Trophoblast cell (in vitro differentiated cells and primary cell): ENCODE results near the gene C17orf114.
A peak's percentile ranks its signal among the peaks of the same experiment; 100 is the strongest.

Experiments used
- DNase-seq, 2 donors: peaks; one replicate each; pipeline ENCODE4 v3.0.0-alpha.2; 2016
- H2AFZ ChIP-seq: 2 replicates; pipeline ENCODE4 v1.6.1; 2013; ENCODE audit warnings: low read length, moderate library complexity, mild to moderate bottlenecking; ENCODE audit not compliant: insufficient read depth, poor library complexity
- H2AK5ac ChIP-seq: 2 replicates; pipeline ENCODE4 v1.6.1; 2013; ENCODE audit warnings: mild to moderate bottlenecking, low read length
- H2BK120ac ChIP-seq: 2 replicates; pipeline ENCODE4 v1.6.1; 2013; ENCODE audit warnings: low read length, mild to moderate bottlenecking, moderate library complexity; ENCODE audit not compliant: insufficient read depth, poor library complexity
- H2BK12ac ChIP-seq: 2 replicates; pipeline ENCODE4 v1.6.1; 2013; ENCODE audit warnings: mild to moderate bottlenecking, low read length, moderate library complexity
- H2BK5ac ChIP-seq: 2 replicates; pipeline ENCODE4 v1.6.1; 2013; ENCODE audit warnings: low read length, low read depth, moderate library complexity, mild to moderate bottlenecking; ENCODE audit not compliant: poor library complexity
- H3K14ac ChIP-seq: 2 replicates; pipeline ENCODE4 v1.6.1; 2013; ENCODE audit warnings: mild to moderate bottlenecking, low read length
- H3K18ac ChIP-seq: 2 replicates; pipeline ENCODE4 v1.6.1; 2013; ENCODE audit warnings: mild to moderate bottlenecking, low read length
- H3K23ac ChIP-seq: 2 replicates; pipeline ENCODE4 v1.6.1; 2013; ENCODE audit warnings: low read length
- H3K27ac ChIP-seq: 2 replicates; pipeline ENCODE4 v1.5.1; 2013; ENCODE audit warnings: low read depth, mild to moderate bottlenecking, inconsistent platforms, low read length, moderate library complexity
- H3K27me3 ChIP-seq: 2 replicates; pipeline ENCODE4 v1.6.1; 2013; ENCODE audit warnings: inconsistent platforms, mild to moderate bottlenecking, low read length, moderate library complexity; ENCODE audit not compliant: insufficient read depth
- H3K36me3 ChIP-seq, 2 experiments: 1 replicate in 1 of 2; 2 replicates in 1 of 2; pipeline ENCODE4 v1.6.1; 2013; ENCODE audit warnings: low read length in 2 of 2, mild to moderate bottlenecking in 2 of 2, moderate library complexity in 1 of 2; ENCODE audit not compliant: insufficient read depth in 2 of 2, control insufficient read depth in 1 of 2
- H3K4ac ChIP-seq: 2 replicates; pipeline ENCODE4 v1.6.1; 2013; ENCODE audit warnings: low read depth, mild to moderate bottlenecking, low read length, moderate library complexity
- H3K4me1 ChIP-seq, 2 experiments: 1 replicate in 1 of 2; 2 replicates in 1 of 2; pipeline ENCODE4 v1.6.1; 2013; ENCODE audit warnings: low read length in 2 of 2, mild to moderate bottlenecking in 2 of 2, moderate library complexity in 1 of 2; ENCODE audit not compliant: insufficient read depth in 2 of 2, control insufficient read depth in 1 of 2
- H3K4me2 ChIP-seq: 2 replicates; pipeline ENCODE4 v1.6.1; 2013; ENCODE audit warnings: inconsistent platforms, mild to moderate bottlenecking, low read length, moderate library complexity
- H3K4me3 ChIP-seq: 2 replicates; pipeline ENCODE4 v1.5.1; 2013; ENCODE audit warnings: mild to moderate bottlenecking, low read depth, low read length, inconsistent platforms
- H3K79me1 ChIP-seq: one replicate; pipeline ENCODE4 v1.6.1; 2013; ENCODE audit warnings: low read length
- H3K79me2 ChIP-seq: 2 replicates; pipeline ENCODE4 v1.6.1; 2013; ENCODE audit warnings: low read length, mild to moderate bottlenecking; ENCODE audit not compliant: control insufficient read depth, insufficient read depth, poor library complexity
- H3K9ac ChIP-seq: 2 replicates; pipeline ENCODE4 v1.6.1; 2013; ENCODE audit warnings: mild to moderate bottlenecking, low read length
- H3K9me3 ChIP-seq: 2 replicates; pipeline ENCODE4 v1.6.1; 2013; ENCODE audit warnings: low read depth, mild to moderate bottlenecking, control low read depth, inconsistent platforms, low read length; ENCODE audit not compliant: insufficient read depth
- H4K12ac ChIP-seq: 2 replicates; pipeline ENCODE4 v1.6.1; 2013; ENCODE audit warnings: low read depth, mild to moderate bottlenecking, low read length, moderate library complexity
- H4K8ac ChIP-seq: 2 replicates; pipeline ENCODE4 v1.6.1; 2013; ENCODE audit warnings: low read depth, mild to moderate bottlenecking, low read length, moderate library complexity
- H4K91ac ChIP-seq: one replicate; pipeline ENCODE4 v1.6.1; 2013; ENCODE audit warnings: low read depth, mild to moderate bottlenecking, low read length, moderate library complexity
- WGBS: extraction: QIAGEN DNeasy Blood & Tissue Kit; methylation state at CpG from one replicate; pipeline ENCODE4 v1.1.7; 2013; ENCODE audit warnings: missing lambda C conversion rate; ENCODE audit not compliant: insufficient read length, insufficient coverage; ENCODE audit errors: extremely low coverage; 5-methylcytosine and 5-hydroxymethylcytosine counted together

The C17orf114 gene

DNA sequence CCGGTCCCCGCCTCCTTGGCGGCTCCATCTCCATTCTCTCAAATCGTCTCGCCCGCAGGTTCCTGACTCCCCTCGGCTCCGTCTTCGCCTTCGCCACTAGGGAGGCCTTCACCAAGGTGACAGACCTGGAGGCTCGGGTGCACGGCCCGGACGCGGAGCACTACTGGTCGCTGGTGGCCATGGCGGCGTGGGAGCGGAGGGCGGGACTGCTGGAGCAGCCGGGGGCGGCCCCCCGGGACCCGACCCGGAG is 12.5 kb downstream of the C17orf114 start:
- Histone ChIP-seq H3K79me1 (peaks cover 16% of the 10 kb centered on the region), H4K12ac (peak overlapping the region; percentile 13), H3K9ac (peak overlapping the region; percentile 75), H2BK120ac (peak overlapping the region; percentile 93), H3K36me3 (no peaks in the 10 kb centered on the region), H3K4me1 (peaks cover 6 to 8% of the 10 kb centered on the region in 2 experiments), H3K14ac (peak overlapping the region; percentile 95), H3K23ac (no peak overlapping the region), H3K9me3 (no peaks in the 10 kb centered on the region), H3K27me3 (no peaks in the 10 kb centered on the region), H3K4ac (peak overlapping the region; percentile 78), H2AK5ac (peak overlapping the region; percentile 39), H2BK5ac (peak overlapping the region; percentile 94), H4K91ac (peak overlapping the region; percentile 97), H3K4me3 (peak overlapping the region; percentile 88), H3K4me2 (peak overlapping the region; percentile 97), H4K8ac (peak overlapping the region; percentile 97), H2AFZ (peak overlapping the region; percentile 81), H3K79me2 (peaks cover 11% of the 10 kb centered on the region), H2BK12ac (peak overlapping the region; percentile 73), H3K27ac (peak overlapping the region; percentile 97), H3K18ac (peak overlapping the region; percentile 95)
- WGBS: no CpG with 5 or more reads among the region's 25 CpGs
- peak in 1 of 2 donors; percentile 74 for DNase-seq

- H2AFZ ChIP-seq: peak within 1 kb of the TSS; percentile 81
- H3K14ac ChIP-seq: peak within 1 kb of the TSS; percentile 95
- peak within 1 kb of the TSS; percentile 75 for H3K9ac ChIP-seq
- peak within 1 kb of the TSS; percentile 93 for H2BK120ac ChIP-seq
- peak within 1 kb of the TSS; percentile 97 for H3K4me2 ChIP-seq
- peaks cover 1% of the 10 kb centered on the region for H3K9me3 ChIP-seq
- H4K12ac ChIP-seq: peak within 1 kb of the TSS; percentile 13
- DNase-seq: peak in 1 of 2 donors; percentile 29
- WGBS: no CpG with 5 or more reads among the region's 62 CpGs
- H3K79me2 ChIP-seq: peaks cover 11% of the 10 kb centered on the region
- H3K36me3 ChIP-seq: no peaks in the 10 kb centered on the region
- peaks cover 16% of the 10 kb centered on the region for H3K79me1 ChIP-seq
- H3K27me3 ChIP-seq: no peaks in the 10 kb centered on the region
- H2BK12ac ChIP-seq: peak within 1 kb of the TSS; percentile 73
- peak within 1 kb of the TSS; percentile 97 for H4K91ac ChIP-seq
- peak within 1 kb of the TSS; percentile 88 for H3K4me3 ChIP-seq
- peak within 1 kb of the TSS; percentile 95 for H3K18ac ChIP-seq
- peaks cover 6 to 8% of the 10 kb centered on the region in 2 experiments for H3K4me1 ChIP-seq
- peak within 1 kb of the TSS; percentile 78 for H3K4ac ChIP-seq
- H2AK5ac ChIP-seq: peak within 1 kb of the TSS; percentile 39
- H3K23ac ChIP-seq: no peak within 1 kb of the TSS
- H4K8ac ChIP-seq: peak within 1 kb of the TSS; percentile 97
- peak within 1 kb of the TSS; percentile 97 for H3K27ac ChIP-seq
- peak within 1 kb of the TSS; percentile 94 for H2BK5ac ChIP-seq
These were observed 13.1 kb downstream of the C17orf114 start, which contains the start of gene GLTPD2 for GRCh38 chr17:4788807-4789700. TSS of gene GLTPD2 (plus strand) at chr17:4788964. CDS start at chr17:4789012, 48 bp downstream.

- H3K4me3 ChIP-seq: no peak overlapping the region
- H3K23ac ChIP-seq: no peak overlapping the region
- H3K14ac ChIP-seq: no peak overlapping the region
- no peaks in the 10 kb centered on the region for H3K36me3 ChIP-seq
- WGBS: no CpG with 5 or more reads among the region's 14 CpGs
- no peak overlapping the region for H4K8ac ChIP-seq
- H3K27ac ChIP-seq: no peak overlapping the region
- peaks cover 11% of the 10 kb centered on the region for H3K79me2 ChIP-seq
- H3K4me1 ChIP-seq: peaks cover 6 to 8% of the 10 kb centered on the region in 2 experiments
- H3K18ac ChIP-seq: no peak overlapping the region
- H3K9me3 ChIP-seq: peaks cover 1% of the 10 kb centered on the region
- H3K9ac ChIP-seq: no peak overlapping the region
- H2AK5ac ChIP-seq: no peak overlapping the region
- H4K91ac ChIP-seq: no peak overlapping the region
- H3K4me2 ChIP-seq: peak overlapping the region; percentile 97
- no peak overlapping the region for H2AFZ ChIP-seq
- no peak overlapping the region for H2BK120ac ChIP-seq
- H3K4ac ChIP-seq: no peak overlapping the region
- H4K12ac ChIP-seq: peak overlapping the region; percentile 13
- peaks cover 16% of the 10 kb centered on the region for H3K79me1 ChIP-seq
- H2BK12ac ChIP-seq: no peak overlapping the region
- H2BK5ac ChIP-seq: no peak overlapping the region
- no peaks in the 10 kb centered on the region for H3K27me3 ChIP-seq
- DNase-seq: no peak
These were observed 13.8 kb downstream of the C17orf114 start for GRCh38 chr17:4788159-4788806.

DNA sequence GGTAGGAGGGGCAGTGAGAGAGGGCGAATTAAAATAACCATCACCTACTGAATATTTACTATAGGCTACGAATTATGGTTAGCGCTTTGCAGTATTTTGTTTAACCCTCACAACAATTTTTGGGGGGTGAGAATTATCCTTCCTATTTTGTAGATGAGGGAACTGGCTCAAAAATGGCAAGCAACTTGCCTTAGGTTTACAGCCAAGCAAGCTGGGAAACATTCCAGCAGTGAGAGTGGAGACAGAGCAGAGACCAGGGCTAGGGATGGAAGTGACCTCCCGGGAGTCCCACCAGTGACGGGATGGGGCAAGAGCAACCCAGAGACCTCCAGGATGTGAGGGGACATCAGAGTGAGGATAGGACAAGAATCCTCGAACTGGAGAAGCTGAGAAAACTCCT is 15.6 kb downstream of the C17orf114 start:
- Histone ChIP-seq H3K14ac (no peak overlapping the region), H3K27me3 (no peaks in the 10 kb centered on the region), H3K4me1 (peaks cover 6 to 8% of the 10 kb centered on the region in 2 experiments), H3K27ac (no peak overlapping the region), H3K4me2 (no peak overlapping the region), H3K4ac (no peak overlapping the region), H3K9me3 (peaks cover 5% of the 10 kb centered on the region), H2BK12ac (no peak overlapping the region), H2AK5ac (no peak overlapping the region), H3K18ac (no peak overlapping the region), H2AFZ (no peak overlapping the region), H2BK120ac (no peak overlapping the region), H3K9ac (no peak overlapping the region), H3K23ac (no peak overlapping the region), H3K4me3 (no peak overlapping the region), H4K12ac (no peak overlapping the region), H4K8ac (no peak overlapping the region), H3K79me2 (peaks cover 11% of the 10 kb centered on the region), H4K91ac (no peak overlapping the region), H2BK5ac (no peak overlapping the region), H3K36me3 (no peaks in the 10 kb centered on the region), H3K79me1 (peaks cover 16% of the 10 kb centered on the region)
- WGBS: no CpG with 5 or more reads among the region's 6 CpGs
- DNase-seq: no peak
